Raji (cell line): Measurements from ENCODE around the gene RAB30.

Source experiments
- POLR2A ChIP-seq: IDR thresholded peaks from 2 replicates; pipeline ENCODE4 v1.6.1; 2011; ENCODE audit warnings: low read depth, low read length, control low read depth; ENCODE audit not compliant: insufficient read depth

RAB30 gene

DNA sequence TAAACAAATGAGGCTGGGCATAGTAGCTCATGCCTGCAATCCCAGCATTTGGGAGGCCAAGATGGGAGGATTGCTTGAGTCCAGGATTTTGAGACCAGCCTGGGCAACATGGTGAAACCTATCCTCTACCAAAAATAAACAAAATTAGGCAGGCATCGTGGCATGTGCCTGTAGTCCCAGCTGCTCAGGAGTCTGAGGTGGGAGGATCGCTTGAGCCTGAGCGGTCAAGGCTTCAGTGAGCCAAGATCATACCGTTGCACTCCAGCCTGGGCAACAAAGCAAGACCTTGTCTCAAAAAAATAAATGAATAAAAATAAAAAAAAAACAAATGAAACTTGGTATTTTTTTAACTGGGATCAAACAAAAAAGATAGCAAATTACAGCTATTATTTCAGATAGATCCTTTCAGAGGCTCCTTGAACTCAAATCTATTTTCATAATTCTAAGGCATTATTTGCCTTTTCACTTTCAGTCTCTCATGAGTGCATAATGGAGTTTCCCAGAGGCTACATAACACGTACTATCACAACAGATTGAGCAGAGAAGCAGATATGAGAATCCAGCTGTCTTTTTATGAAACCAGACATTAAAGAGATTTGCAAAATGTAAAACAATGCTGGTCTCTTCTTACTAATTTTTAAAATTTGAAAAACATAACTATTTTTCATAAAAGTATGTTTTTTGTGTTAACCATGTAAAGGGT lies 147.0 kb downstream of the RAB30 start:
- TF ChIP-seq POLR2A: no peak
